HCT116 (cell line): ENCODE results near the gene TEP1. TPM values are rescaled to one million over a fixed set of nuclear protein-coding genes. Genes with fewer than 3 reads are reported as not detected.

ENCODE experiments used
- ATAC-seq: fragments of 200-7000 bp; cut with Tn5 transposase; 2 replicates; pipeline ENCODE4 v1.9.1; 2020; ENCODE audit warnings: mild to moderate bottlenecking, moderate library complexity
- BruUV-seq: library from RNA; stranded (reverse); fragments of 400-500 nt; replicated peaks from 2 replicates; lab custom pipeline; 2021; lab: Mats Ljungman, UMichigan
- CTCF ChIA-PET: fragments of 300-600 bp; sonication (Branson Sonifier 250); formaldehyde crosslinking; loops from one replicate; lab custom pipeline; 2021; ENCODE audit warnings: antibody characterized with exemption; lab: Charles Lee
- POLR2A ChIA-PET: fragments of 300-600, 350-600 bp; sonication (Branson Sonifier 250); formaldehyde crosslinking; loops from one replicate; lab custom pipeline; 2021; ENCODE audit warnings: antibody characterized with exemption; lab: Charles Lee
- RAD21 ChIA-PET, 2 experiments: fragments of 300-600 bp; sonication (Branson Sonifier 250); formaldehyde crosslinking; loops; one replicate each; lab custom pipeline; 2023; ENCODE audit warnings: low total read pairs in 2 of 2; ENCODE audit not compliant: uncharacterized antibody in 2 of 2, unreplicated experiment in 2 of 2, low non-redundant PET in 1 of 2; lab: Charles Lee
- DNase-seq: peaks from one replicate; pipeline ENCODE4 v3.0.0-alpha.2; 2010; ENCODE audit warnings: low read depth, low spot score
- H2AFZ ChIP-seq: fragments of 200-600 bp; shearing (Covaris generic), sonication (generic); 2 replicates; pipeline ENCODE4 v1.6.1; 2017; ENCODE audit warnings: low read depth, mixed run types, mixed read lengths, antibody characterized with exemption, low read length; ENCODE audit not compliant: poor library complexity, severe bottlenecking
- H3K27ac ChIP-seq: 2 replicates; pipeline ENCODE4 v1.5.1; 2012; ENCODE audit warnings: low read depth, low read length
- H3K27me3 ChIP-seq: fragments of 200-600 bp; sonication (generic); 2 replicates; pipeline ENCODE4 v1.6.1; 2016; ENCODE audit warnings: mixed run types, low read length, mixed read lengths; ENCODE audit not compliant: insufficient read depth
- H3K36me3 ChIP-seq, 2 experiments: fragments of 200-500 bp in 1 of 2; fragments of 200-600 bp in 1 of 2; sonication (Bioruptor generic) in 1 of 2; sonication (generic) in 1 of 2; 2 replicates each; pipeline versions ENCODE4 v1.5.1 to v1.6.1; 2014 to 2016; ENCODE audit warnings: low read length in 2 of 2, inconsistent platforms in 1 of 2, mixed read lengths in 1 of 2, mixed run types in 1 of 2; ENCODE audit not compliant: insufficient read depth in 2 of 2, control insufficient read depth in 1 of 2
- H3K4me1 ChIP-seq, 2 experiments: fragments of 200-600 bp in 1 of 2; sonication (generic) in 1 of 2; 2 replicates each; pipeline versions ENCODE4 v1.5.1 to v1.6.1; 2012 to 2017; ENCODE audit warnings: low read length in 2 of 2, inconsistent platforms in 1 of 2, mild to moderate bottlenecking in 1 of 2, mixed read lengths in 1 of 2, mixed run types in 1 of 2, moderate library complexity in 1 of 2; ENCODE audit not compliant: insufficient read depth in 2 of 2, control insufficient read depth in 1 of 2
- H3K4me2 ChIP-seq: fragments of 200-600 bp; sonication (generic); 2 replicates; pipeline ENCODE4 v1.6.1; 2017; ENCODE audit warnings: mixed run types, low read length, mixed read lengths
- H3K4me3 ChIP-seq, 2 experiments: fragments of 200-600 bp in 1 of 2; sonication (generic) in 1 of 2; replicated peaks in 1 of 2; 2 replicates each; pipeline ENCODE4 v1.5.1; 2011 to 2016; ENCODE audit warnings: low read length in 2 of 2, control low read depth in 1 of 2, low read depth in 1 of 2, mild to moderate bottlenecking in 1 of 2, mixed read lengths in 1 of 2, mixed run types in 1 of 2
- H3K79me2 ChIP-seq: fragments of 200-600 bp; sonication (generic); 2 replicates; pipeline ENCODE4 v1.6.1; 2017; ENCODE audit warnings: mild to moderate bottlenecking, mixed run types, low read length, moderate library complexity, mixed read lengths; ENCODE audit not compliant: insufficient read depth
- H3K9ac ChIP-seq: fragments of 200-600 bp; sonication (generic); 2 replicates; pipeline ENCODE4 v1.6.1; 2016; ENCODE audit warnings: low read length, mixed read lengths
- H3K9me2 ChIP-seq: fragments of 200-600 bp; sonication (generic), shearing (Covaris generic); 2 replicates; pipeline ENCODE4 v1.6.1; 2017; ENCODE audit warnings: mixed run types, mild to moderate bottlenecking, moderate library complexity; ENCODE audit not compliant: insufficient read depth
- H3K9me3 ChIP-seq, 2 experiments: fragments of 200-500 bp in 1 of 2; fragments of 200-600 bp in 1 of 2; sonication (Bioruptor generic) in 1 of 2; sonication (generic) in 1 of 2; 2 replicates each; pipeline ENCODE4 v1.6.1; 2014 to 2017; ENCODE audit warnings: low read length in 2 of 2, mixed read lengths in 2 of 2, inconsistent platforms in 1 of 2, low read depth in 1 of 2, mild to moderate bottlenecking in 1 of 2, mixed run types in 1 of 2, moderate library complexity in 1 of 2; ENCODE audit not compliant: control insufficient read depth in 1 of 2, insufficient read depth in 1 of 2
- H4K20me1 ChIP-seq: fragments of 200-600 bp; sonication (generic), shearing (Covaris generic); 2 replicates; pipeline ENCODE4 v1.6.1; 2017; ENCODE audit warnings: mixed run types, mild to moderate bottlenecking, moderate library complexity; ENCODE audit not compliant: insufficient read depth
- CEBPB ChIP-seq: IDR thresholded peaks from 2 replicates; pipeline ENCODE4 v1.6.1; 2012; ENCODE audit warnings: low read depth
- EGR1 ChIP-seq: IDR thresholded peaks from 2 replicates; pipeline ENCODE4 v1.6.1; 2012; ENCODE audit warnings: low read depth
- EZH2 ChIP-seq: fragments of 200-600 bp; sonication (generic); IDR thresholded peaks from 2 replicates; pipeline ENCODE4 v1.6.1; 2017; ENCODE audit warnings: antibody characterized with exemption, mixed run types
- EZH2phosphoT487 ChIP-seq: fragments of 200-600 bp; IDR thresholded peaks from 2 replicates; pipeline ENCODE4 v1.6.1; 2018; ENCODE audit warnings: antibody characterized with exemption, borderline replicate concordance
- FOSL1 ChIP-seq: IDR thresholded peaks from 2 replicates; pipeline ENCODE4 v1.6.1; 2012; ENCODE audit warnings: low read depth
- JUND ChIP-seq: IDR thresholded peaks from 2 replicates; pipeline ENCODE4 v1.6.1; 2012
- POLR2A ChIP-seq: IDR thresholded peaks from 2 replicates; pipeline ENCODE4 v1.7.0; 2011; ENCODE audit warnings: borderline replicate concordance; ENCODE audit not compliant: insufficient read depth, insufficient read length; ENCODE audit errors: extremely low read depth
- POLR2AphosphoS5 ChIP-seq: IDR thresholded peaks from 2 replicates; pipeline ENCODE4 v1.6.1; 2011; ENCODE audit warnings: mild to moderate bottlenecking, low read depth, low read length, moderate library complexity
- RAD21 ChIP-seq: IDR thresholded peaks from 2 replicates; pipeline ENCODE4 v1.6.1; 2012; ENCODE audit warnings: low read depth, mild to moderate bottlenecking
- SIN3A ChIP-seq: IDR thresholded peaks from 2 replicates; pipeline ENCODE4 v1.6.1; 2012; ENCODE audit warnings: low read depth
- SP1 ChIP-seq: IDR thresholded peaks from 2 replicates; pipeline ENCODE4 v1.6.1; 2012; ENCODE audit warnings: low read depth
- SRF ChIP-seq: IDR thresholded peaks from 2 replicates; pipeline ENCODE4 v1.6.1; 2012; ENCODE audit warnings: low read depth
- TCF7L2 ChIP-seq: IDR thresholded peaks from 2 replicates; pipeline ENCODE4 v1.7.0; 2011; ENCODE audit warnings: borderline replicate concordance, inconsistent platforms; ENCODE audit not compliant: insufficient read depth, insufficient read length; ENCODE audit errors: extremely low read depth
- YY1 ChIP-seq: IDR thresholded peaks from 2 replicates; pipeline ENCODE4 v1.6.1; 2011; ENCODE audit warnings: low read length, low read depth, moderate library complexity, mild to moderate bottlenecking; ENCODE audit not compliant: insufficient replicate concordance; ENCODE audit errors: extremely low read depth
- ZFX ChIP-seq: fragments of 450-650 bp; IDR thresholded peaks from 2 replicates; pipeline ENCODE4 v1.6.1; 2017
- ZNF274 ChIP-seq: fragments of 200-500 bp; sonication (Bioruptor generic); IDR thresholded peaks from 2 replicates; pipeline ENCODE4 v1.6.1; 2014; ENCODE audit warnings: mild to moderate bottlenecking, low read depth, low read length, inconsistent platforms
- intact Hi-C: fragments of 100-400 bp; cut with micrococcal nuclease; formaldehyde crosslinking; loops from 2 replicates; pipeline ENCODE4 v1.10.0; 2022
- total RNA-seq: library from RNA; stranded (reverse); gene quantifications from one replicate; pipeline ENCODE4 v1.2.1, GENCODE V29; 2021; ENCODE audit not compliant: unreplicated experiment
- TF ChIP-seq, protein P1 (sequence below): IDR thresholded peaks from 2 replicates; pipeline ENCODE4 v1.6.1; 2012
- TF ChIP-seq, protein P2 (sequence below): IDR thresholded peaks from 2 replicates; pipeline ENCODE4 v1.6.1; 2011; ENCODE audit warnings: mild to moderate bottlenecking, low read length, moderate library complexity; ENCODE audit not compliant: insufficient replicate concordance; ENCODE audit errors: extremely low read depth
- TF ChIP-seq, protein P3 (sequence below), 3 experiments: fragments of 200-600 bp in 1 of 3; sonication (generic) in 1 of 3; IDR thresholded peaks in 2 of 3; conservative IDR thresholded peaks in 1 of 3; 2 replicates each; pipeline ENCODE4 v1.5.1; 2012 to 2017; ENCODE audit warnings: low read depth in 2 of 3, low read length in 2 of 3, antibody characterized with exemption in 1 of 3, borderline replicate concordance in 1 of 3, control low read depth in 1 of 3, mild to moderate bottlenecking in 1 of 3, mixed read lengths in 1 of 3, mixed run types in 1 of 3, moderate library complexity in 1 of 3; ENCODE audit not compliant: insufficient read depth in 1 of 3
- TF ChIP-seq, protein P4 (sequence below): IDR thresholded peaks from 2 replicates; pipeline ENCODE4 v1.6.1; 2012; ENCODE audit warnings: low read depth

Gene TEP1
- total RNA-seq, 1 experiment from 2014 or later, result 22.4 TPM

DNA sequence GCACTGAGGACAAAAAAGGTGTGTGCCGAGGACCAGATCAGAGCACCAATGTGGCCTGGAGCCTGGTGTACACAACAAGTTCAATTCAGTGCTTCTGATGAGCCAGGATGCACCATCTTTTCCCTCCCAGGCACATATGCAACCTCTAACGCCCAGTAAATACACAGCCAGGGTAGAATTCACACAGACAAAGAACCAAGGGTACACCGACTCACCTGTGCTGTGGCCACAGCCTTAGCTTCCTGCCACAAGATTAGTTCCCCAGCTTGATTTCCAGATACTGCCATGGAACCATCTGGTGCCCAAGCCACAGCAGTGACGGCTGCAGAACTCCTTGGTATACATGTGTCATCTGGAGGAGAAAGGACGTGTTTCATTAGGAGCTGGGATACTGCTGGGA is 40.5 kb downstream of the TEP1 start:
- Histone ChIP-seq H2AFZ (no peak overlapping the region), H4K20me1 (no peaks in the 10 kb centered on the region), H3K27ac (no peak overlapping the region), H3K4me1 (no peaks in the 10 kb centered on the region), H3K9me3 (no peaks in the 10 kb centered on the region), H3K36me3 (peaks cover 28 to 49% of the 10 kb centered on the region in 2 experiments; a peak in 3 of 4 replicates), H3K79me2 (no peaks in the 10 kb centered on the region), H3K27me3 (no peaks in the 10 kb centered on the region), H3K9me2 (no peaks in the 10 kb centered on the region), H3K4me3 (no peak overlapping the region), H3K4me2 (no peak overlapping the region), H3K9ac (no peak overlapping the region)
- DNase-seq (no peak), ATAC-seq (no peak)
- no peak for TF ChIP-seq EGR1
- no peak for TF ChIP-seq EZH2phosphoT487
- TF ChIP-seq, protein P1, sequence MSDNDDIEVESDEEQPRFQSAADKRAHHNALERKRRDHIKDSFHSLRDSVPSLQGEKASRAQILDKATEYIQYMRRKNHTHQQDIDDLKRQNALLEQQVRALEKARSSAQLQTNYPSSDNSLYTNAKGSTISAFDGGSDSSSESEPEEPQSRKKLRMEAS, result no peak
- no peak for TF ChIP-seq SIN3A
- TF ChIP-seq POLR2AphosphoS5, result no peak
- TF ChIP-seq, protein P2, sequence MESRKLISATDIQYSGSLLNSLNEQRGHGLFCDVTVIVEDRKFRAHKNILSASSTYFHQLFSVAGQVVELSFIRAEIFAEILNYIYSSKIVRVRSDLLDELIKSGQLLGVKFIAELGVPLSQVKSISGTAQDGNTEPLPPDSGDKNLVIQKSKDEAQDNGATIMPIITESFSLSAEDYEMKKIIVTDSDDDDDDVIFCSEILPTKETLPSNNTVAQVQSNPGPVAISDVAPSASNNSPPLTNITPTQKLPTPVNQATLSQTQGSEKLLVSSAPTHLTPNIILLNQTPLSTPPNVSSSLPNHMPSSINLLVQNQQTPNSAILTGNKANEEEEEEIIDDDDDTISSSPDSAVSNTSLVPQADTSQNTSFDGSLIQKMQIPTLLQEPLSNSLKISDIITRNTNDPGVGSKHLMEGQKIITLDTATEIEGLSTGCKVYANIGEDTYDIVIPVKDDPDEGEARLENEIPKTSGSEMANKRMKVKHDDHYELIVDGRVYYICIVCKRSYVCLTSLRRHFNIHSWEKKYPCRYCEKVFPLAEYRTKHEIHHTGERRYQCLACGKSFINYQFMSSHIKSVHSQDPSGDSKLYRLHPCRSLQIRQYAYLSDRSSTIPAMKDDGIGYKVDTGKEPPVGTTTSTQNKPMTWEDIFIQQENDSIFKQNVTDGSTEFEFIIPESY, result no peak
- no peak for TF ChIP-seq SP1
- no peak for TF ChIP-seq POLR2A
- TF ChIP-seq TCF7L2, result no peak
- no peak for TF ChIP-seq CEBPB
- TF ChIP-seq, protein P3, sequence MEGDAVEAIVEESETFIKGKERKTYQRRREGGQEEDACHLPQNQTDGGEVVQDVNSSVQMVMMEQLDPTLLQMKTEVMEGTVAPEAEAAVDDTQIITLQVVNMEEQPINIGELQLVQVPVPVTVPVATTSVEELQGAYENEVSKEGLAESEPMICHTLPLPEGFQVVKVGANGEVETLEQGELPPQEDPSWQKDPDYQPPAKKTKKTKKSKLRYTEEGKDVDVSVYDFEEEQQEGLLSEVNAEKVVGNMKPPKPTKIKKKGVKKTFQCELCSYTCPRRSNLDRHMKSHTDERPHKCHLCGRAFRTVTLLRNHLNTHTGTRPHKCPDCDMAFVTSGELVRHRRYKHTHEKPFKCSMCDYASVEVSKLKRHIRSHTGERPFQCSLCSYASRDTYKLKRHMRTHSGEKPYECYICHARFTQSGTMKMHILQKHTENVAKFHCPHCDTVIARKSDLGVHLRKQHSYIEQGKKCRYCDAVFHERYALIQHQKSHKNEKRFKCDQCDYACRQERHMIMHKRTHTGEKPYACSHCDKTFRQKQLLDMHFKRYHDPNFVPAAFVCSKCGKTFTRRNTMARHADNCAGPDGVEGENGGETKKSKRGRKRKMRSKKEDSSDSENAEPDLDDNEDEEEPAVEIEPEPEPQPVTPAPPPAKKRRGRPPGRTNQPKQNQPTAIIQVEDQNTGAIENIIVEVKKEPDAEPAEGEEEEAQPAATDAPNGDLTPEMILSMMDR (IDR thresholded peaks at IDR 0.05 in 2 of 3, conservative IDR thresholded peaks at IDR 0.05 in 1 of 3; ENCODE audit: borderline replicate concordance in 1 of 3, insufficient read depth in 1 of 3, low read depth in 2 of 3, low read length in 2 of 3), result no peak
- TF ChIP-seq SRF, result no peak
- TF ChIP-seq RAD21, result no peak
- TF ChIP-seq JUND, result no peak
- TF ChIP-seq ZFX, result no peak
- no peak for TF ChIP-seq ZNF274
- TF ChIP-seq, protein P4, sequence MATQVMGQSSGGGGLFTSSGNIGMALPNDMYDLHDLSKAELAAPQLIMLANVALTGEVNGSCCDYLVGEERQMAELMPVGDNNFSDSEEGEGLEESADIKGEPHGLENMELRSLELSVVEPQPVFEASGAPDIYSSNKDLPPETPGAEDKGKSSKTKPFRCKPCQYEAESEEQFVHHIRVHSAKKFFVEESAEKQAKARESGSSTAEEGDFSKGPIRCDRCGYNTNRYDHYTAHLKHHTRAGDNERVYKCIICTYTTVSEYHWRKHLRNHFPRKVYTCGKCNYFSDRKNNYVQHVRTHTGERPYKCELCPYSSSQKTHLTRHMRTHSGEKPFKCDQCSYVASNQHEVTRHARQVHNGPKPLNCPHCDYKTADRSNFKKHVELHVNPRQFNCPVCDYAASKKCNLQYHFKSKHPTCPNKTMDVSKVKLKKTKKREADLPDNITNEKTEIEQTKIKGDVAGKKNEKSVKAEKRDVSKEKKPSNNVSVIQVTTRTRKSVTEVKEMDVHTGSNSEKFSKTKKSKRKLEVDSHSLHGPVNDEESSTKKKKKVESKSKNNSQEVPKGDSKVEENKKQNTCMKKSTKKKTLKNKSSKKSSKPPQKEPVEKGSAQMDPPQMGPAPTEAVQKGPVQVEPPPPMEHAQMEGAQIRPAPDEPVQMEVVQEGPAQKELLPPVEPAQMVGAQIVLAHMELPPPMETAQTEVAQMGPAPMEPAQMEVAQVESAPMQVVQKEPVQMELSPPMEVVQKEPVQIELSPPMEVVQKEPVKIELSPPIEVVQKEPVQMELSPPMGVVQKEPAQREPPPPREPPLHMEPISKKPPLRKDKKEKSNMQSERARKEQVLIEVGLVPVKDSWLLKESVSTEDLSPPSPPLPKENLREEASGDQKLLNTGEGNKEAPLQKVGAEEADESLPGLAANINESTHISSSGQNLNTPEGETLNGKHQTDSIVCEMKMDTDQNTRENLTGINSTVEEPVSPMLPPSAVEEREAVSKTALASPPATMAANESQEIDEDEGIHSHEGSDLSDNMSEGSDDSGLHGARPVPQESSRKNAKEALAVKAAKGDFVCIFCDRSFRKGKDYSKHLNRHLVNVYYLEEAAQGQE, result no peak
- TF ChIP-seq EZH2, result no peak
- TF ChIP-seq FOSL1, result no peak
- no peak for TF ChIP-seq YY1
- ChIA-PET CTCF (no interaction called here), POLR2A (no interaction called here), RAD21 (no interaction called here)
- intact Hi-C loops, result no loop called here
- no TSS peak for BruUV-seq
